ENCODE data around the gene ZDHHC9. TPM values are rescaled to one million over a fixed set of nuclear protein-coding genes. Genes with fewer than 3 reads are reported as not detected.

ZDHHC9 gene
- total RNA-seq, 2 donors from 2014 or later = 27.1 to 40.2 TPM

- H3K27ac Mint-ChIP-seq = peak overlapping the region; percentile 91
- H3K27ac ChIP-seq (ENCODE audit: low read depth, low read length) = no peak overlapping the region
- H3K4me1 ChIP-seq (ENCODE audit: control insufficient read depth, insufficient read depth, low read length) = no peaks in the 10 kb centered on the region
- no peaks in the 10 kb centered on the region for H3K9me3 ChIP-seq (ENCODE audit: control insufficient read depth, low read length)
- peak overlapping the region; percentile 87 for H3K4me3 ChIP-seq (ENCODE audit: low read length)
- H3K4me3 Mint-ChIP-seq = peak overlapping the region; percentile 80
- peaks cover 17% of the 10 kb centered on the region for H3K36me3 Mint-ChIP-seq (ENCODE audit: low read depth)
- peak overlapping the region; percentile 67 for H3K9ac ChIP-seq (ENCODE audit: extremely low read depth, low read length, poor library complexity, severe bottlenecking)
- peaks cover 7% of the 10 kb centered on the region for H3K27me3 Mint-ChIP-seq (ENCODE audit: insufficient read depth)
- peak; percentile 69 for DNase-seq
- H3K27me3 ChIP-seq (ENCODE audit: control insufficient read depth, insufficient read depth, low read length, poor library complexity, severe bottlenecking) = no peaks in the 10 kb centered on the region
- peaks cover 7% of the 10 kb centered on the region for H3K36me3 ChIP-seq (ENCODE audit: control insufficient read depth, insufficient read depth, low read length)
- H3K4me1 Mint-ChIP-seq = peaks cover 16% of the 10 kb centered on the region
- no peak for TF ChIP-seq CTCF (conservative IDR thresholded peaks at IDR 0.05)
- 14% methylated on average over 16 of the region's 17 CpGs; no CpG with 5 or more reads in 1 of the 2 experiments for WGBS, 2 experiments (ENCODE audit: insufficient coverage in 1 of 2, insufficient read length in 1 of 2)
- peaks cover 44% of the 10 kb centered on the region for H3K9me3 Mint-ChIP-seq
Measured at GRCh38 chrX:129842510-129843208, 1.0 kb downstream of the ZDHHC9 start.

- H3K4me3 ChIP-seq (ENCODE audit: low read length) = peak overlapping the region; percentile 40
- H3K9ac ChIP-seq (ENCODE audit: extremely low read depth, low read length, poor library complexity, severe bottlenecking) = no peak overlapping the region
- no peak overlapping the region for H3K27ac ChIP-seq (ENCODE audit: low read depth, low read length)
- Mint-ChIP-seq H3K4me3 (no peak overlapping the region), H3K36me3 (ENCODE audit: low read depth) (peaks cover 23% of the 10 kb centered on the region), H3K27me3 (ENCODE audit: insufficient read depth) (peaks cover 2% of the 10 kb centered on the region), H3K4me1 (peaks cover 14% of the 10 kb centered on the region), H3K27ac (peak overlapping the region; percentile 26), H3K9me3 (peaks cover 41% of the 10 kb centered on the region)
- no peaks in the 10 kb centered on the region for H3K27me3 ChIP-seq (ENCODE audit: control insufficient read depth, insufficient read depth, low read length, poor library complexity, severe bottlenecking)
- no peak for TF ChIP-seq CTCF (conservative IDR thresholded peaks at IDR 0.05)
- no peaks in the 10 kb centered on the region for H3K4me1 ChIP-seq (ENCODE audit: control insufficient read depth, insufficient read depth, low read length)
- no peak for DNase-seq
- peaks cover 20% of the 10 kb centered on the region for H3K36me3 ChIP-seq (ENCODE audit: control insufficient read depth, insufficient read depth, low read length)
- no peaks in the 10 kb centered on the region for H3K9me3 ChIP-seq (ENCODE audit: control insufficient read depth, low read length)
- WGBS, 2 experiments (ENCODE audit: insufficient coverage in 1 of 2, insufficient read length in 1 of 2) = 77 to 80% methylated on average over 3 to 5 of the region's 5 CpGs
Measured at GRCh38 chrX:129840344-129840743, 3.3 kb downstream of the ZDHHC9 start.

GRCh38 chrX:129836827-129837226 is 6.9 kb downstream of the ZDHHC9 start:
- Mint-ChIP-seq H3K9me3 (peaks cover 25% of the 10 kb centered on the region), H3K36me3 (ENCODE audit: low read depth) (peaks cover 26% of the 10 kb centered on the region), H3K4me3 (no peak overlapping the region), H3K4me1 (peaks cover 8% of the 10 kb centered on the region), H3K27me3 (ENCODE audit: insufficient read depth) (no peaks in the 10 kb centered on the region), H3K27ac (no peak overlapping the region)
- TF ChIP-seq CTCF (conservative IDR thresholded peaks at IDR 0.05) = no peak
- Histone ChIP-seq H3K27me3 (ENCODE audit: control insufficient read depth, insufficient read depth, low read length, poor library complexity, severe bottlenecking) (no peaks in the 10 kb centered on the region), H3K36me3 (ENCODE audit: control insufficient read depth, insufficient read depth, low read length) (peaks cover 20% of the 10 kb centered on the region), H3K9me3 (ENCODE audit: control insufficient read depth, low read length) (no peaks in the 10 kb centered on the region), H3K9ac (ENCODE audit: extremely low read depth, low read length, poor library complexity, severe bottlenecking) (no peak overlapping the region), H3K4me1 (ENCODE audit: control insufficient read depth, insufficient read depth, low read length) (no peaks in the 10 kb centered on the region), H3K4me3 (ENCODE audit: low read length) (no peak overlapping the region), H3K27ac (ENCODE audit: low read depth, low read length) (no peak overlapping the region)
- WGBS, 2 experiments (ENCODE audit: insufficient coverage in 1 of 2, insufficient read length in 1 of 2) = 97% methylated on average over 3 of the region's 3 CpGs; no CpG with 5 or more reads in 1 of the 2 experiments
- DNase-seq = no peak
